Measurements from ENCODE around the gene PHF23.

- TF ChIP-seq CTCF (IDR thresholded peaks at IDR 0.05; ENCODE audit: borderline replicate concordance, extremely low read depth, low read length, poor library complexity, severe bottlenecking) (no peak), EZH2 (IDR thresholded peaks at IDR 0.05; ENCODE audit: borderline replicate concordance, low read depth, low read length, severe bottlenecking) (no peak)
Observed at GRCh38 chr17:7190276-7190917, 48.9 kb downstream of the PHF23 start.

Measured in DND-41 (cell line).